Duodenal mucosa (tissue), 2 donors: Measurements from ENCODE around the gene APPL2.
A peak's percentile ranks its signal among the peaks of the same experiment; 100 is the strongest.

Experiments
- H3K27ac ChIP-seq: one replicate; pipeline ENCODE4 v1.7.0; 2013; ENCODE audit warnings: low read depth, low read length
- H3K27me3 ChIP-seq, 2 donors: one replicate each; pipeline ENCODE4 v1.7.0; 2013; ENCODE audit warnings: low read length in 2 of 2, control low read depth in 1 of 2; ENCODE audit not compliant: insufficient read depth in 2 of 2, control insufficient read depth in 1 of 2
- H3K36me3 ChIP-seq, 2 donors: one replicate each; pipeline ENCODE4 v1.7.0; 2013; ENCODE audit warnings: low read length in 2 of 2, control low read depth in 1 of 2; ENCODE audit not compliant: insufficient read depth in 2 of 2, control insufficient read depth in 1 of 2
- H3K4me1 ChIP-seq, 2 donors: one replicate each; pipeline ENCODE4 v1.7.0; 2013; ENCODE audit warnings: low read length in 2 of 2, control low read depth in 1 of 2; ENCODE audit not compliant: insufficient read depth in 2 of 2, control insufficient read depth in 1 of 2
- H3K4me3 ChIP-seq, 2 donors: one replicate each; pipeline ENCODE4 v1.7.0; 2013; ENCODE audit warnings: low read length in 2 of 2, low read depth in 1 of 2
- H3K9ac ChIP-seq, 2 donors: one replicate each; pipeline ENCODE4 v1.7.0; 2013; ENCODE audit warnings: low read length in 2 of 2, low read depth in 1 of 2
- H3K9me3 ChIP-seq, 2 donors: one replicate each; pipeline ENCODE4 v1.7.0; 2013; ENCODE audit warnings: low read length in 2 of 2, control low read depth in 1 of 2; ENCODE audit not compliant: control insufficient read depth in 1 of 2

The APPL2 gene

GRCh38 chr12:105224399-105224798 lies 11.6 kb downstream of the APPL2 start:
- Histone ChIP-seq H3K9ac (no peak overlapping the region), H3K27ac (no peak overlapping the region), H3K9me3 (no peaks in the 10 kb centered on the region), H3K4me3 (no peak overlapping the region), H3K36me3 (peaks cover 10 to 54% of the 10 kb centered on the region in 2 donors), H3K4me1 (peaks cover 54% of the 10 kb centered on the region in 2 donors), H3K27me3 (no peaks in the 10 kb centered on the region)

GRCh38 chr12:105223884-105224283 lies 12.1 kb downstream of the APPL2 start:
- no peaks in the 10 kb centered on the region for H3K9me3 ChIP-seq
- no peaks in the 10 kb centered on the region for H3K27me3 ChIP-seq
- no peak overlapping the region for H3K4me3 ChIP-seq
- H3K36me3 ChIP-seq = peaks cover 10 to 51% of the 10 kb centered on the region in 2 donors
- H3K4me1 ChIP-seq = peaks cover 56 to 57% of the 10 kb centered on the region in 2 donors
- H3K27ac ChIP-seq = no peak overlapping the region
- H3K9ac ChIP-seq = no peak overlapping the region

GRCh38 chr12:105223352-105223845 lies 12.6 kb downstream of the APPL2 start:
- Histone ChIP-seq H3K27ac (no peak overlapping the region), H3K27me3 (no peaks in the 10 kb centered on the region), H3K4me1 (peaks cover 57 to 59% of the 10 kb centered on the region in 2 donors), H3K9me3 (no peaks in the 10 kb centered on the region), H3K36me3 (peaks cover 6 to 48% of the 10 kb centered on the region in 2 donors), H3K4me3 (no peak overlapping the region), H3K9ac (no peak overlapping the region)

- no peak overlapping the region for H3K27ac ChIP-seq
- peaks cover 57 to 59% of the 10 kb centered on the region in 2 donors for H3K4me1 ChIP-seq
- no peaks in the 10 kb centered on the region for H3K27me3 ChIP-seq
- H3K4me3 ChIP-seq = no peak overlapping the region
- H3K9me3 ChIP-seq = no peaks in the 10 kb centered on the region
- peaks cover 6 to 48% of the 10 kb centered on the region in 2 donors for H3K36me3 ChIP-seq
- H3K9ac ChIP-seq = no peak overlapping the region
These were observed 13.1 kb downstream of the APPL2 start for GRCh38 chr12:105222726-105223351.

GRCh38 chr12:105222284-105222655 lies 13.7 kb downstream of the APPL2 start:
- Histone ChIP-seq H3K4me1 (peaks cover 57 to 59% of the 10 kb centered on the region in 2 donors), H3K27me3 (no peaks in the 10 kb centered on the region), H3K9ac (no peak overlapping the region), H3K9me3 (no peaks in the 10 kb centered on the region), H3K36me3 (peaks cover 6 to 48% of the 10 kb centered on the region in 2 donors), H3K27ac (no peak overlapping the region), H3K4me3 (no peak overlapping the region)

- Histone ChIP-seq H3K9ac (peak overlapping the region in 1 of 2 donors; percentile 20), H3K36me3 (peaks cover 6 to 49% of the 10 kb centered on the region in 2 donors), H3K27me3 (no peaks in the 10 kb centered on the region), H3K4me3 (no peak overlapping the region), H3K4me1 (peaks cover 57 to 62% of the 10 kb centered on the region in 2 donors), H3K9me3 (no peaks in the 10 kb centered on the region), H3K27ac (no peak overlapping the region)
These were observed 14.2 kb downstream of the APPL2 start for GRCh38 chr12:105221583-105222283.

- Histone ChIP-seq H3K4me3 (no peak overlapping the region), H3K27me3 (no peaks in the 10 kb centered on the region), H3K27ac (peak overlapping the region; percentile 38), H3K9ac (peak overlapping the region in 1 of 2 donors; percentile 28), H3K4me1 (peaks cover 57 to 62% of the 10 kb centered on the region in 2 donors), H3K36me3 (peaks cover 10 to 52% of the 10 kb centered on the region in 2 donors), H3K9me3 (no peaks in the 10 kb centered on the region)
These were observed 15.1 kb downstream of the APPL2 start for GRCh38 chr12:105220929-105221290.

GRCh38 chr12:105220150-105220928 lies 15.6 kb downstream of the APPL2 start:
- Histone ChIP-seq H3K4me1 (peaks cover 56 to 63% of the 10 kb centered on the region in 2 donors), H3K36me3 (peaks cover 10 to 54% of the 10 kb centered on the region in 2 donors), H3K27ac (peak overlapping the region; percentile 38), H3K27me3 (no peaks in the 10 kb centered on the region), H3K9ac (peak overlapping the region in 1 of 2 donors; percentile 28), H3K4me3 (no peak overlapping the region), H3K9me3 (no peaks in the 10 kb centered on the region)

- Histone ChIP-seq H3K4me1 (peaks cover 61 to 66% of the 10 kb centered on the region in 2 donors), H3K27me3 (no peaks in the 10 kb centered on the region), H3K36me3 (peaks cover 10 to 54% of the 10 kb centered on the region in 2 donors), H3K27ac (no peak overlapping the region), H3K4me3 (no peak overlapping the region), H3K9ac (no peak overlapping the region), H3K9me3 (no peaks in the 10 kb centered on the region)
These were observed 16.5 kb downstream of the APPL2 start for GRCh38 chr12:105219261-105220028.
